B cell (primary cell): ENCODE measurements around the gene KRTAP2-4. TPM values are rescaled to one million over a fixed set of nuclear protein-coding genes. Genes with fewer than 3 reads are reported as not detected.

Experiments used
- ATAC-seq: fragments of 200-7000 bp; cut with Tn5 transposase; one replicate; pipeline ENCODE4 v1.10.0; 2021; ENCODE audit warnings: low read depth, mild to moderate bottlenecking, moderate number of reproducible peaks, moderate library complexity
- CTCF ChIA-PET: fragments of 350-600 bp; sonication (Branson Sonifier 250); formaldehyde crosslinking; loops from one replicate; lab custom pipeline; 2021; ENCODE audit warnings: antibody characterized with exemption, inconsistent platforms; lab: Charles Lee
- POLR2A ChIA-PET: fragments of 350-600 bp; sonication (Branson Sonifier 250); formaldehyde crosslinking; loops from one replicate; lab custom pipeline; 2021; ENCODE audit warnings: antibody characterized with exemption; lab: Charles Lee
- DNase-seq: peaks from one replicate; pipeline ENCODE4 v3.0.0; 2013
- H2AFZ ChIP-seq: 2 replicates; pipeline ENCODE4 v1.6.1; 2012; ENCODE audit warnings: mild to moderate bottlenecking, low read depth, low read length; ENCODE audit not compliant: insufficient read depth, poor library complexity, severe bottlenecking
- H3K27ac ChIP-seq, 2 donors: 1 replicate in 1 of 2; 2 replicates in 1 of 2; pipeline ENCODE4 v1.5.1; 2012 to 2013; ENCODE audit warnings: low read length in 2 of 2, mild to moderate bottlenecking in 2 of 2, moderate library complexity in 1 of 2
- H3K27me3 ChIP-seq, 4 experiments: fragments of 200-600 bp in 1 of 4; sonication (generic) in 1 of 4; replicated peaks in 1 of 4; 1 replicate in 2 of 4; 2 replicates in 2 of 4; pipeline versions ENCODE4 v1.6.1 to v1.7.0; 2013 to 2016; ENCODE audit warnings: low read length in 3 of 4, mild to moderate bottlenecking in 2 of 4, mixed read lengths in 1 of 4, moderate library complexity in 1 of 4; ENCODE audit not compliant: insufficient read depth in 4 of 4, control insufficient read depth in 3 of 4; ENCODE audit errors: control extremely low read depth in 1 of 4
- H3K36me3 ChIP-seq, 2 experiments: replicated peaks in 1 of 2; 1 replicate in 1 of 2; 2 replicates in 1 of 2; pipeline versions ENCODE4 v1.6.1 to v1.7.1; 2013; ENCODE audit warnings: low read length in 1 of 2; ENCODE audit not compliant: insufficient read depth in 2 of 2, control insufficient read depth in 1 of 2; ENCODE audit errors: control extremely low read depth in 1 of 2, extremely low read depth in 1 of 2
- H3K4me1 ChIP-seq, 2 donors: fragments of 200-600 bp in 1 of 2; sonication (generic) in 1 of 2; 1 replicate in 1 of 2; 2 replicates in 1 of 2; pipeline versions ENCODE4 v1.5.1 to v1.6.1; 2013 to 2017; ENCODE audit warnings: low read length in 2 of 2; ENCODE audit not compliant: control insufficient read depth in 2 of 2, insufficient read depth in 2 of 2
- H3K4me2 ChIP-seq: replicated peaks from 2 replicates; pipeline ENCODE3; 2012; ENCODE audit warnings: mild to moderate bottlenecking, low read depth, low read length; ENCODE audit not compliant: poor library complexity, severe bottlenecking
- H3K4me3 ChIP-seq, 5 experiments: fragments of 200-600 bp in 1 of 5; sonication (generic) in 1 of 5; 1 replicate in 3 of 5; 2 replicates in 2 of 5; pipeline versions ENCODE4 v1.5.1 to v1.7.0; 2011 to 2016; ENCODE audit warnings: low read length in 4 of 5, mild to moderate bottlenecking in 4 of 5, low read depth in 2 of 5, control low read depth in 1 of 5, moderate library complexity in 1 of 5; ENCODE audit not compliant: insufficient read depth in 1 of 5; ENCODE audit errors: control extremely low read depth in 1 of 5, extremely low read depth in 1 of 5
- H3K79me2 ChIP-seq: fragments of 200-600 bp; sonication (generic); one replicate; pipeline ENCODE4 v1.6.0; 2016; ENCODE audit warnings: low read length; ENCODE audit not compliant: control insufficient read depth, insufficient read depth
- H3K9ac ChIP-seq: fragments of 200-600 bp; sonication (generic); 2 replicates; pipeline ENCODE4 v1.6.1; 2017; ENCODE audit warnings: mild to moderate bottlenecking, low read length, moderate library complexity
- H3K9me3 ChIP-seq, 3 donors: one replicate each; pipeline versions ENCODE4 v1.6.1 to v1.7.1; 2013; ENCODE audit warnings: low read length in 2 of 3; ENCODE audit not compliant: control insufficient read depth in 2 of 3, insufficient read depth in 1 of 3; ENCODE audit errors: control extremely low read depth in 1 of 3
- H4K20me1 ChIP-seq: 2 replicates; pipeline ENCODE4 v1.6.0; 2012; ENCODE audit warnings: mild to moderate bottlenecking, low read length; ENCODE audit not compliant: insufficient read depth, control insufficient read depth, poor library complexity, severe bottlenecking
- H3K27ac Mint-ChIP-seq: one replicate; pipeline ENCODE4 v1.8.0; 2021; ENCODE audit warnings: mixed read lengths
- H3K27me3 Mint-ChIP-seq: one replicate; pipeline ENCODE4 v1.8.0; 2021; ENCODE audit warnings: mixed read lengths
- H3K4me1 Mint-ChIP-seq: one replicate; pipeline ENCODE4 v1.8.0; 2021; ENCODE audit warnings: mixed read lengths
- H3K4me3 Mint-ChIP-seq: one replicate; pipeline ENCODE4 v1.8.0; 2021; ENCODE audit warnings: mixed read lengths
- H3K9me3 Mint-ChIP-seq: one replicate; pipeline ENCODE4 v1.8.0; 2022; ENCODE audit warnings: mixed read lengths; ENCODE audit not compliant: insufficient read depth
- CTCF ChIP-seq: fragments of 200-600 bp; IDR thresholded peaks from one replicate; pipeline ENCODE4 v1.8.0; 2022; ENCODE audit warnings: antibody characterized with exemption, mild to moderate bottlenecking
- EZH2 ChIP-seq: IDR thresholded peaks from 2 replicates; pipeline ENCODE4 v1.6.1; 2012; ENCODE audit warnings: borderline replicate concordance, low read depth, mild to moderate bottlenecking, moderate library complexity, low read length; ENCODE audit not compliant: insufficient read depth, poor library complexity, severe bottlenecking
- WGBS: methylation state at CpG from one replicate; pipeline ENCODE4 v1.1.5; 2013; ENCODE audit warnings: missing lambda C conversion rate; ENCODE audit not compliant: insufficient coverage; 5-methylcytosine and 5-hydroxymethylcytosine counted together
- intact Hi-C: fragments of 100-400 bp; cut with micrococcal nuclease; formaldehyde crosslinking; loops from one replicate; pipeline ENCODE4 v1.10.0; 2022
- polyA plus RNA-seq: library from polyadenylated mRNA; depleted of rRNA; stranded (reverse); fragments of >200 nt; gene quantifications from 2 replicates; pipeline ENCODE4 v1.2.3, GENCODE V29; 2012
- total RNA-seq, 2 donors: library from RNA; stranded (reverse); fragments of 120-200 nt in 1 of 2; gene quantifications; 1 replicate in 1 of 2; 2 replicates in 1 of 2; pipeline versions ENCODE4 v1.2.3 to v1.2.4, GENCODE V29; 2013 to 2022

The KRTAP2-4 gene
- total and polyA plus RNA-seq, 2 donors (not counting 1 experiment from before 2014, with no cell fraction given): not detected

- Histone ChIP-seq H2AFZ (no peak within 1 kb of the TSS), H3K4me1 (no peaks in the 10 kb centered on the region), H3K27me3 (peaks cover 0 to 9% (median 3%) of the 10 kb centered on the region in 4 experiments), H3K79me2 (no peaks in the 10 kb centered on the region), H3K9ac (no peak within 1 kb of the TSS), H3K27ac (no peak within 1 kb of the TSS), H3K9me3 (no peaks in the 10 kb centered on the region), H4K20me1 (no peaks in the 10 kb centered on the region), H3K4me2 (no peak within 1 kb of the TSS), H3K4me3 (no peak within 1 kb of the TSS), H3K36me3 (no peaks in the 10 kb centered on the region)
- no peak within 1 kb of the TSS for H3K27ac Mint-ChIP-seq
- ChIA-PET POLR2A (no interaction called here), CTCF (no interaction called here)
- no peak for TF ChIP-seq CTCF
- TF ChIP-seq EZH2: no peak
- H3K4me1 Mint-ChIP-seq: no peaks in the 10 kb centered on the region
- no peak for ATAC-seq
- DNase-seq: no peak
- peaks cover 66% of the 10 kb centered on the region for H3K27me3 Mint-ChIP-seq
- H3K9me3 Mint-ChIP-seq: peaks cover 8% of the 10 kb centered on the region
- no peak within 1 kb of the TSS for H3K4me3 Mint-ChIP-seq
- intact Hi-C loops: no loop called here
- 88% methylated on average over 7 of the region's 9 CpGs for WGBS
Measured at GRCh38 chr17:41026715-41027471, 38.8 kb downstream of the KRTAP2-4 start, which contains the start of gene KRTAP1-5. Gene KRTAP1-5 (minus strand): TSS chr17:41027208. CDS start chr17:41027155, 53 bp downstream.

DNA sequence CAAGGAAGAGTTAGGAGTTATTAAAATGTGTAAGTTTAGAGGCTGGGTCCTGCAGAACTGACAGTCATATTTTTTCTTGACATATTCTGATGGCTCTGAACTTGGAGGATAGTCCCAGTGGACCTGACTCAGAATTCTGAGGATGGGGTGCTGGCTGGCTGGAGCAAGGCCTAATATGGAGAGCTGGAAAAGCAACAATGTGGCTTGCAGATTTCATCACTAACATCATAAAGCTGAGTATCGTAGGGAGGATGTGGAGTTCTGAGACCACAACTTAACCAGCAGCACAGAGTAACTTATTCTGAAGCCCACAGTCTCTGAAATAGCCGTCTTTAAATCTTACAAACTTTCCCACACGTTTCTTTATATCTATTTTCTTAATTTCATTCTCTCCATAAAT lies 41.0 kb downstream of the KRTAP2-4 start:
- Histone ChIP-seq H4K20me1 (no peaks in the 10 kb centered on the region), H3K27ac (no peak overlapping the region), H3K27me3 (peaks cover 0 to 3% (median 2%) of the 10 kb centered on the region in 4 experiments), H2AFZ (no peak overlapping the region), H3K9me3 (peaks cover 0 to 5% (median 0%) of the 10 kb centered on the region in 3 donors), H3K4me3 (no peak overlapping the region), H3K4me1 (no peaks in the 10 kb centered on the region), H3K36me3 (no peaks in the 10 kb centered on the region), H3K9ac (no peak overlapping the region), H3K4me2 (no peak overlapping the region), H3K79me2 (no peaks in the 10 kb centered on the region)
- CTCF ChIA-PET: interaction anchor here (0.7 kb wide), 1 partner anchor 297 kb away, joined by 3 read pairs; no protein-coding TSS in a partner anchor
- no peak for TF ChIP-seq CTCF
- no peak for TF ChIP-seq EZH2
- Mint-ChIP-seq H3K9me3 (peaks cover 11% of the 10 kb centered on the region), H3K4me3 (no peak overlapping the region), H3K27ac (no peak overlapping the region), H3K4me1 (no peaks in the 10 kb centered on the region), H3K27me3 (peaks cover 62% of the 10 kb centered on the region)
- intact Hi-C loops: no loop called here
- DNase-seq (no peak), ATAC-seq (no peak)
- POLR2A ChIA-PET: no interaction called here
- no CpG with 5 or more reads among the region's 3 CpGs for WGBS
